ENCODE measurements around the gene C1orf21.

The C1orf21 gene

GRCh38 chr1:184387069-184387475 lies 243 bp downstream of the C1orf21 start:
- peak overlapping the region; percentile 88 for H3K27ac ChIP-seq
- no peak for TF ChIP-seq CTCF (conservative IDR thresholded peaks at IDR 0.05)

GRCh38 chr1:184387476-184388318 lies 868 bp downstream of the C1orf21 start:
- peak overlapping the region; percentile 88 for H3K27ac ChIP-seq
- no peak for TF ChIP-seq CTCF (conservative IDR thresholded peaks at IDR 0.05)

- peak overlapping the region; percentile 88 for H3K27ac ChIP-seq
- no peak for TF ChIP-seq CTCF (conservative IDR thresholded peaks at IDR 0.05)
These were observed 1.6 kb downstream of the C1orf21 start for GRCh38 chr1:184388319-184388889.

GRCh38 chr1:184388971-184389370 lies 2.1 kb downstream of the C1orf21 start:
- no peak for TF ChIP-seq CTCF (conservative IDR thresholded peaks at IDR 0.05)
- peak overlapping the region; percentile 88 for H3K27ac ChIP-seq

- no peak overlapping the region for H3K27ac ChIP-seq
- no peak for TF ChIP-seq CTCF (conservative IDR thresholded peaks at IDR 0.05)
These were observed 2.6 kb downstream of the C1orf21 start for GRCh38 chr1:184389446-184389845.

- no peak for TF ChIP-seq CTCF (conservative IDR thresholded peaks at IDR 0.05)
These were observed 4.1 kb downstream of the C1orf21 start for GRCh38 chr1:184390889-184391288.

GRCh38 chr1:184392067-184392466 lies 5.2 kb downstream of the C1orf21 start:
- no peak overlapping the region for H3K27ac ChIP-seq
- TF ChIP-seq CTCF (conservative IDR thresholded peaks at IDR 0.05): no peak

More at GRCh38 chr1:184390889-184391288, 4.1 kb downstream of the C1orf21 start:
- no peak overlapping the region for H3K27ac ChIP-seq
